Activated T-cell treated with anti-CD3 and anti-CD28 coated beads, Interleukin-2, amount 50 U/mL, for 4 hours (primary cell): ENCODE results near the gene ARPIN. TPM values are rescaled to one million over a fixed set of nuclear protein-coding genes. Genes with fewer than 3 reads are reported as not detected.
"Not testable (repeated sequence)": the region's sequence is repeated elsewhere in the genome, so short reads cannot be mapped to it uniquely, and the experiment has no call there.

ENCODE experiments used
- ATAC-seq, 2 donors: fragments of 200-7000 bp; cut with Tn5 transposase; one replicate each; pipeline ENCODE4 v1.10.0; 2021
- DNase-seq: peaks from one replicate; pipeline ENCODE4 v3.0.0-alpha.2; 2020
- H3K27me3 Mint-ChIP-seq: one replicate; pipeline ENCODE4 v1.8.0; 2021; ENCODE audit warnings: low read depth, mixed read lengths
- H3K36me3 Mint-ChIP-seq: one replicate; pipeline ENCODE4 v1.8.0; 2022; ENCODE audit warnings: mixed read lengths; ENCODE audit not compliant: insufficient read depth
- H3K4me1 Mint-ChIP-seq: one replicate; pipeline ENCODE4 v1.8.0; 2021; ENCODE audit warnings: low read depth, mixed read lengths
- H3K4me3 Mint-ChIP-seq: one replicate; pipeline ENCODE4 v1.8.0; 2021; ENCODE audit warnings: mild to moderate bottlenecking, moderate library complexity, mixed read lengths
- H3K9me3 Mint-ChIP-seq: one replicate; pipeline ENCODE4 v1.8.0; 2021; ENCODE audit warnings: mixed read lengths
- total RNA-seq, 3 donors: library from RNA; stranded (reverse); gene quantifications; one replicate each; pipeline ENCODE4 v1.2.1, GENCODE V29; 2021

The ARPIN gene
- total RNA-seq, 3 donors from 2014 or later, result 0.05 to 0.13 TPM; not detected in 1

GRCh38 chr15:89876396-89877082, 36.2 kb downstream of the ARPIN start:
- DNase-seq (no peak), ATAC-seq (no peak)
- Mint-ChIP-seq H3K36me3 (peaks cover 13% of the 10 kb centered on the region), H3K4me1 (peaks cover 2% of the 10 kb centered on the region), H3K9me3 (no peaks in the 10 kb centered on the region), H3K27me3 (no peaks in the 10 kb centered on the region), H3K4me3 (no peak overlapping the region)

DNA sequence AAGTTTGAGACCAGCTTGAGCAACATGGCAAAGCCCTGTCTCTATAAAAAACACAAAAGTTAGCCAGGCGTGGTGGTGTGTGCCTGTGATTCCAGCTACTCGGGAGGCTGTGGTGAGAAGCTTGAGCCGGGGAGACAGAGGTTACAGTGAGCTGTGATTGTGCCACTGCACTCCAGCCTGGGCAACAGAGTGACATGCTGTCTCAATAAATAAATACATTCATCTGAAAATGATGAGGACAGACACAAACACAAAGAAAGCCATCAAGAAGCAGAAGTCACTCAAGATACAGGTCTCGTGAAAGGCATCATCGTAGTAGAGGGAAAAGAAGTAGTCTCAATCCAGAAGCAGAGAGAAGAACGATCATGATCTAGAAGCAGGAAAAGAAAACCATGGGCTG, 37.0 kb downstream of the ARPIN start:
- no peak for DNase-seq
- Mint-ChIP-seq H3K27me3 (no peaks in the 10 kb centered on the region), H3K36me3 (peaks cover 12% of the 10 kb centered on the region), H3K4me1 (peaks cover 2% of the 10 kb centered on the region), H3K9me3 (no peaks in the 10 kb centered on the region), H3K4me3 (no peak overlapping the region)
- ATAC-seq, result no peak

DNA sequence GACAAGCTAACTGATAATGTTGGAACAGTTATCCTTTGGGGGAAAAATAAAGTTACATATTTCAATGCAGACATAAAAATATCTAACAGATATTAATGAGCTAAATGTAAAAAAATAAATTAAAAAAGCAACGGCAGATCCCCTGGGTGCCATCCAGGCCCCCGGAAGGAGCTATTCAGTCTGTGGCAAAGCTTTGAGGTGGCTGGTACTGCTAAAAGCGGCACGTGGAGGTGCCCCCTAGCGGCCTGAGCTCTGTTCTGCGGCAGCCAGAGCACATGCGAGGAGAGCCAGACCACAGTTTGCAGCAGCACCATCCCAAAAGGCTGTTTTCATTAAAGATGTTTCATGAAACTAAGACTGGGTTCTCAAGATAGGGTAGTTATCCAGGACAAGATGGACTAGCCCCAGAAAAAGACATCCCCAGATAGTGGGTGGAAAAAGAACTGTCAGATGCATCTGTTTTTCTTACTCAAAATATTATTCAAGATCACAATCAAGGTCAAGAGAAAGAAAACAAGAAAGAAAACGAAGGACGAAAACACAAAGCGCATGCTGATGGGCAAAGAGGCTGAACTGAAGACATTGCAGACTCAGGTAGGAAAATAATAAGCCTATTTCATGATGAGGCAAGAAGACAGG, 37.7 kb downstream of the ARPIN start:
- peak; percentile 100 for ATAC-seq
- Mint-ChIP-seq H3K9me3 (no peaks in the 10 kb centered on the region), H3K36me3 (peaks cover 17% of the 10 kb centered on the region), H3K27me3 (no peaks in the 10 kb centered on the region), H3K4me1 (peaks cover 2% of the 10 kb centered on the region), H3K4me3 (no peak overlapping the region)
- peak; percentile 79 for DNase-seq

DNA sequence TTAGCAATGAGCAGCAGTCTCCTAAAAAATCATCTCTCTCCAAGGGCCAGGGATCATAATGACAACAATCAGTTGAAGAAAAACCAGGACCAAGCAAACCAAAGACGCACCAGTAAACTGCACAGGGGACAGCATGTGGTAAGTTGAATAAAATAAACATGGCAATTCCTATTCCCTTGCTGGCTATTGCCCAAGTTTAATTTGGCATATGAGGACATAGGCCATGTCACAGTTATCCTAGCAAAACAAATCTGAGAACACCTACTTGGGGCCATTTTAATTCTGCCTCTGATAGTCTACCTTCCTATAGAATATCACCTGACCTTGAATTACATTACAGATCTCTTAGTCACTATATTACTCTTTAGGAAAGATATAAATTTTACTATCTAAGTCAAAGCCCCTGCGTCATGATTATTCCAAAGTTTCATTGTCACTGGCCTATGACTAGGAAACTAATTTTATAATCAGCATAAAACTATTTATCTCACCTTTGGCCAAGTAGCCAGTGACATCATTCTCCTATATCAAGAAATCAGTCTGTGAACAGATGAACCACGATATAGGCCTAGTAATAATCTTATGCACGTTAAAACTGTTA, 42.0 kb downstream of the ARPIN start:
- H3K4me3 Mint-ChIP-seq, result no peak overlapping the region
- ATAC-seq (no peak), DNase-seq (no peak)
- no peaks in the 10 kb centered on the region for H3K27me3 Mint-ChIP-seq
- peaks cover 2% of the 10 kb centered on the region for H3K4me1 Mint-ChIP-seq
- no peaks in the 10 kb centered on the region for H3K9me3 Mint-ChIP-seq
- H3K36me3 Mint-ChIP-seq, result peaks cover 16% of the 10 kb centered on the region

GRCh38 chr15:89870006-89870405, 42.7 kb downstream of the ARPIN start:
- ATAC-seq, result no peak
- DNase-seq, result no peak
- peaks cover under 1% of the 10 kb centered on the region for H3K4me1 Mint-ChIP-seq
- no peaks in the 10 kb centered on the region for H3K9me3 Mint-ChIP-seq
- H3K4me3 Mint-ChIP-seq, result no peak overlapping the region
- no peaks in the 10 kb centered on the region for H3K27me3 Mint-ChIP-seq
- H3K36me3 Mint-ChIP-seq, result peaks cover 18% of the 10 kb centered on the region

DNA sequence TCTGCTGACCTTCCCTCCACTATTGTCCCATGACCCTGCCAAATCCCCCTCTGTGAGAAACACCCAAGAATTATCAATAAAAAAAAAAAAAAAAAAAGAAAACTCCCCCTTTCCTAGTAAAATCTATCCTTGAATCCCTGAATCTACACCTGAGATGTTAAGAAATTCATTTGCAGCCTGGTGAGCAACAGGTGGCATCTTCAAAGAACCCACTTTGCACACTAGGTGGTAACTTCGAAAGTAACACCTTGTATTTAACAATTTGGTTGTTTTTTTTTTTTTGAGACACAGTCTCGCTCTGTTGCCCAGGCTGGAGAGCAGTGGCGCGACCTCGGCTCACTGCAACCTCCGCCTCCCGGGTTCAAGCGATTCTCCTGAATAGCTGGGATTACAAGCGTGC, 43.3 kb downstream of the ARPIN start:
- not testable (repeated sequence) for H3K27me3 Mint-ChIP-seq, ATAC-seq

GRCh38 chr15:89864958-89865739, 47.6 kb downstream of the ARPIN start:
- Mint-ChIP-seq H3K9me3 (no peaks in the 10 kb centered on the region), H3K4me1 (no peaks in the 10 kb centered on the region), H3K27me3 (no peaks in the 10 kb centered on the region), H3K4me3 (no peak overlapping the region), H3K36me3 (peaks cover 20% of the 10 kb centered on the region)
- ATAC-seq (no peak), DNase-seq (no peak)

More for the DNA sequence above, 43.3 kb downstream of the ARPIN start:
- not testable (repeated sequence) for H3K9me3 Mint-ChIP-seq, H3K4me1 Mint-ChIP-seq, H3K4me3 Mint-ChIP-seq, DNase-seq
- H3K36me3 Mint-ChIP-seq, result peaks cover 18% of the 10 kb centered on the region

GRCh38 chr15:89863918-89864317, 48.8 kb downstream of the ARPIN start:
- Mint-ChIP-seq H3K27me3 (no peaks in the 10 kb centered on the region), H3K4me1 (no peaks in the 10 kb centered on the region), H3K9me3 (no peaks in the 10 kb centered on the region), H3K4me3 (no peak overlapping the region), H3K36me3 (peaks cover 18% of the 10 kb centered on the region)
- ATAC-seq (no peak), DNase-seq (no peak)

DNA sequence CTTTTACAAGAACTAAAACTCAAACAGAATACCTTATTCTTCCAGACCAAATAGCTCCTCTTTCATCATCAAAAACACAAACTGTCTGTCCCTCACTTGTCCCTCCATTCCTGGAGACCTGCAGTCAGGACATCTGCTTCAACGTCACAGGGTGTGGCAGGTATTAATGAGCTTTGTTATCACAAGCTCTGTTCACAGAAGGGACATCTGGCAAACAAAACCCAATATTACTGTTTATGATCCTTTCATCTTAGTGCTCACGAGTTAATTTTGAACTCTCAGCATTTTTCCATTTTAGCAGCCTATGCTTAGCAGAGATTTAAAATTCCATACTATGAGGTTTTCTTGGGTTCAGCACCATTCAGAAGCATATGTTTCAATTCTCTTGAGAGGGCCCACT, 51.9 kb downstream of the ARPIN start:
- no peak overlapping the region for H3K4me3 Mint-ChIP-seq

DNA sequence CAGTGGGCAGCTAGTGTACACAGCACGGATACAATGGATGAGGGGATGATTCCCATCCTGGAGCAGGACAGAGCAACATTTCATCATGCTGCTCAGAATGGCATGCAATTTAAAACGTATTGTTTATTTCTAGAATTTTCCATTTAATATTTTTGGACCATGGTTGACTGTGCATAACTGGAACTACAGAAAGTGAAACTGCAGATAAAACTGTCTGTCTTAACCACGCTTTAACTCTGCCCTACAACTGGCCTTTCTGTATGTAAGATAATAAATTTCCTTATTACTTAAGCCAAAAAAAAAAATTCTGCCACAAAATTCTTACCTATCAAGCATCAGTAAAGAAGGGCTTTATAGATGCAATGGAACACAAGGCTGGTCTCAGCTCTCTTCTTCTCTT, 52.3 kb downstream of the ARPIN start:
- Mint-ChIP-seq H3K27me3 (no peaks in the 10 kb centered on the region), H3K4me3 (no peak overlapping the region), H3K9me3 (no peaks in the 10 kb centered on the region), H3K4me1 (no peaks in the 10 kb centered on the region), H3K36me3 (peaks cover 26% of the 10 kb centered on the region)
- DNase-seq (no peak), ATAC-seq (no peak)

More for the DNA sequence above, 51.9 kb downstream of the ARPIN start:
- no peaks in the 10 kb centered on the region for H3K27me3 Mint-ChIP-seq
- no peak for ATAC-seq
- DNase-seq, result no peak
- no peaks in the 10 kb centered on the region for H3K9me3 Mint-ChIP-seq
- H3K36me3 Mint-ChIP-seq, result peaks cover 28% of the 10 kb centered on the region
- no peaks in the 10 kb centered on the region for H3K4me1 Mint-ChIP-seq

- ATAC-seq (no peak), DNase-seq (no peak)
- no peaks in the 10 kb centered on the region for H3K27me3 Mint-ChIP-seq
- H3K4me3 Mint-ChIP-seq, result no peak overlapping the region
- H3K4me1 Mint-ChIP-seq, result no peaks in the 10 kb centered on the region
- no peaks in the 10 kb centered on the region for H3K9me3 Mint-ChIP-seq
- H3K36me3 Mint-ChIP-seq, result peaks cover 23% of the 10 kb centered on the region
Measured at GRCh38 chr15:89858661-89859458, 53.9 kb downstream of the ARPIN start.

DNA sequence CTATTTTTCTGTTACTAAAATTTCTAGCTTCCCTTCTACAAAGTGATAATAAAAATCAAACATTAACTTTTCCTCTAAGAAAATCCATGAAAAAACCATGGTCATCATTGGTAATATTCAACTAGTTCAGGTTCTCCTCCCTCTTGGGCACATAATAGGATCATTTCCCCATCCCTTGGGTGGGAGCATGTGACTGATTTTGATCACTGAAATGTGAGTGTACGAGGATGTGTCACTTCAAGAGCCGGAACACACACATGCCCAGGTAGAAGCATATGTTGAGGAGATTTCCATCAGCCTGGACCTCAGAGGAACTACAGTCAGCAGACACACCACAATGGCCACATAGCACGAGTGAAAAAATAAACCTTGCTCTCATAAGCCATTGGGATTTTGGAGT, 55.1 kb downstream of the ARPIN start:
- Mint-ChIP-seq H3K4me3 (no peak overlapping the region), H3K4me1 (no peaks in the 10 kb centered on the region), H3K9me3 (no peaks in the 10 kb centered on the region), H3K27me3 (no peaks in the 10 kb centered on the region), H3K36me3 (peaks cover 26% of the 10 kb centered on the region)
- DNase-seq, result no peak
- ATAC-seq, result no peak

DNA sequence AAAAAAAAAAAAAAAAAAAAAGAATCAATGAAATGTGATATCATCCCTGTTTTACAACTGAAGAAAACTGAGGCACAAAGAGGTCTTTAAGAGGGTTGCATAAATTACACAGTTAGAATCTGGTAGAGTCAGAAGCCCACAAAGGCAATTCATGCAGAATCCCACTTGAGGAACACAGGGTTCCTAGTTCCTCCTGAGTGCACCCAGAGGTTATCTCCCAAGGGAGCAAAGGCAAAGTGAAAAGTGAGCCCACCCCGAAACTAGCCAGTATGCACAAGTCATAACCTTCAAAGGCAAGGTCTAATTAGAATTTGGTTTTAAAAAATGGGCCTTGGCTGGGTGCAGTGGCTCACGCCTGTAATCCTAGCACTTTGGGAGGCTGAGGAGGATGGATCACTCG, 56.8 kb downstream of the ARPIN start:
- H3K27me3 Mint-ChIP-seq, result no peaks in the 10 kb centered on the region
- H3K4me1 Mint-ChIP-seq, result peaks cover 2% of the 10 kb centered on the region
- H3K4me3 Mint-ChIP-seq, result no peak overlapping the region
- DNase-seq, result no peak
- H3K9me3 Mint-ChIP-seq, result no peaks in the 10 kb centered on the region
- peaks cover 29% of the 10 kb centered on the region for H3K36me3 Mint-ChIP-seq
- no peak for ATAC-seq

GRCh38 chr15:89854863-89855262, 57.9 kb downstream of the ARPIN start:
- not testable (repeated sequence) for DNase-seq, H3K4me1 Mint-ChIP-seq, ATAC-seq, H3K27me3 Mint-ChIP-seq, H3K4me3 Mint-ChIP-seq, H3K9me3 Mint-ChIP-seq
- H3K36me3 Mint-ChIP-seq, result peaks cover 21% of the 10 kb centered on the region
